HG03060 (cell line): Measurements from ENCODE around the gene FAH.

Source experiments
- ATAC-seq: cut with Tn5 transposase; IDR thresholded peaks from one replicate; pipeline ENCODE4 v1.9.1; 2021; ENCODE audit warnings: low read depth, moderate number of reproducible peaks; ENCODE audit not compliant: unreplicated experiment

FAH gene

DNA sequence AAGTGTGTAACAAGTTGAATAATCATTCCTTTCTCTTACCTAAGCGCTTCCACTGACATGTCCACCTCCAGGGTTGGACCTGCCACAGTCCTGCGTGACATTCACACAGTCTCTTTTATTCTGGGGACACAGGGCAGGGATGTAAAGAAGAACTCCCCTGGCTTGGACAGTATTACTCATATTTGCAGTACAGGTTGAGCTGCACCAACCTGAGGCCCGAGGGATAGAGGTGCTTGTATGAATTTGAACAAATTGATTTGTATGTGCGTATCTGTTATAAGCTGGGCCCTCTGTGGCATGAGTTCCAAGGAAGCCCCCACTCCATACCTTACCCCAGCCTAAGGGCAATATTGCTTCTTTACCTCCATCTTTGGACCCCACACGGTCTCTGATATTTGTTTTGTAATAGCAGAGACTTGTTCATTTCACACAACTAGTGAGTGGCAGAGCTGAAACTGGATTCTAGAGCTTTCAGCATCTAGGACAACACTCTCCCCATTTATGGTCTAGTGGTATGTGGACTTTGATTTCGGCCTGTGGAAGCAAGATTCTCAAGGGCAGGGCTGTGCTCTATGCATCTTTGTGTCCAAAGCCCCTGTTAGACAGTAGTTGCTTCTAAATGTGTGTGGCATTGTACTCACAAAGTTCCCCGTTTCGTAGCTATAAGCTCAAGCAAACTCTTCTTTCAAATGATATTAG lies 39.2 kb downstream of the FAH start:
- ATAC-seq = no peak

DNA sequence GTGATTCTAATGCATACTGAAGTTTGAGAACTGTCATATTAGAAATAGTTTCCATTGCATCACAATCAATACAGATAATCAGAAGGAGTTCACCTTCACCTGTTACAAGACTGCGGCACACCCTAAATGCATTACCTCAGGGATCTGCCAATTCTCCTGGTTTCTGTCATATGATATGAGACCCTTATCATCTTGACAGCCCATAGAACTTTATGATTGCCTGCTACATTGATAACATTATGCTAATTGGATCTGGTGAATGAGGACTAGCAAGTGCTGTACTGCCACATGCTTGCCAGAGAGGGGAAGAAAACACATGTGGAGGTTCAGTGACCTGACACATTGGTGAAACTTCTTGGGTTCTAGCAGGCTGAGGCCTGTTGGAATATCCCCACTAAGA lies 41.4 kb downstream of the FAH start:
- no peak for ATAC-seq

DNA sequence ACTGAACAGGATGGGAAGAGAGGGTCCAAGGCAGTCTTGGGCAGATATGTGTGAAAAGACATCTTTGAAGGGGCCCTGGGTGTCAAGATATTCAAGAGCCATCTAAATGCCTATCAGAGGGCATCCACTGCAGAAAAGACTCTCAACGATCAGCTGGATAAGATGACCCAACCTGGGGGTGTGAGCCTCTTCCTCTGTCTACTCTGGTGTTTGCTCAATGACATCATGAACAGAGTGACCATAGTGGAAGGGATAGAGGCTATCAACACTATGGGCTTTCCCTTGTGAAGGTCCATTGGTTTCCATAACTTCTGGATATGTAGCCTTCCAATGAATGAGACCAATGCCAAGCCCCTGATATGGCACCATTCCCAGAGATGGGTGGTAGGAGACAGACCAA lies 42.1 kb downstream of the FAH start:
- ATAC-seq = no peak

DNA sequence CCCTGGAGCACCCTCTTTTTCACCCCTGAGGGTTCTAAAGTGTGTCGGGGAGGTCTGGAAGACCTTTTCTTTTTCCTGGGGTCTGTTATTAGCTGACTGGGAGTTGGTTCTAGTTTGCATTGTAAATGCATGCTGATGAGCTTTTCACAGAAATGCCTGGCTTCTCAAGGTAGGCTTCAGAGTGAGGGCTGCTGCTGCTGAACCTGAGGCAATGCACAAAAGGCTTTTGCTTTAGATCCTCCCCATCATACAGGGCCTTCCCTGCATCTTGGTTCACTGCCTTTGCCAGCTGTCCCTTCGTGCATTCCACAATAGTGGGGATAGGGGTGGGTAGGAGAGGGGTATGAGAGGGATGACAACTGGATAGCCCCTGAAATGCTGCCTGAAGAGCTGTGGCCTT lies 46.6 kb downstream of the FAH start:
- ATAC-seq = no peak

DNA sequence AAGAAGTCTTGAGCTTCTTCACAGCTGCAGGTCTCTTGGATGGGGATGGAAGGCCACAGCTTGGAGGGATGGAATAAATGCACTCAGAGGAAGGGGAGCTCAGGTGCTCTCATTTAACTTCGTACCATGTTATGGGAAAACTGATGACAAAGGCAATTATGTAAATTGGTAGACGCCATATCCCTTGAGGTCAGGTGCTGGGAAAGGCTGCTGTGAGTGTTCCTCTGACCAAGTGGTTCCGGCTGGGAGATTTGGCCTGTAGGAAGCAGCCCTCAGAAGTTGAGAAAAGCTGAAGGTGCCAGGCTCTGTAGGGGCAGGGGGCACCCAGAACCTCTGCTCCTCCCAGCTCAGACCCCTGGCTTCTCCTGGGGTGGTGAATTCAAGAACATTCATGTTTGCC lies 47.1 kb downstream of the FAH start:
- ATAC-seq = no peak

DNA sequence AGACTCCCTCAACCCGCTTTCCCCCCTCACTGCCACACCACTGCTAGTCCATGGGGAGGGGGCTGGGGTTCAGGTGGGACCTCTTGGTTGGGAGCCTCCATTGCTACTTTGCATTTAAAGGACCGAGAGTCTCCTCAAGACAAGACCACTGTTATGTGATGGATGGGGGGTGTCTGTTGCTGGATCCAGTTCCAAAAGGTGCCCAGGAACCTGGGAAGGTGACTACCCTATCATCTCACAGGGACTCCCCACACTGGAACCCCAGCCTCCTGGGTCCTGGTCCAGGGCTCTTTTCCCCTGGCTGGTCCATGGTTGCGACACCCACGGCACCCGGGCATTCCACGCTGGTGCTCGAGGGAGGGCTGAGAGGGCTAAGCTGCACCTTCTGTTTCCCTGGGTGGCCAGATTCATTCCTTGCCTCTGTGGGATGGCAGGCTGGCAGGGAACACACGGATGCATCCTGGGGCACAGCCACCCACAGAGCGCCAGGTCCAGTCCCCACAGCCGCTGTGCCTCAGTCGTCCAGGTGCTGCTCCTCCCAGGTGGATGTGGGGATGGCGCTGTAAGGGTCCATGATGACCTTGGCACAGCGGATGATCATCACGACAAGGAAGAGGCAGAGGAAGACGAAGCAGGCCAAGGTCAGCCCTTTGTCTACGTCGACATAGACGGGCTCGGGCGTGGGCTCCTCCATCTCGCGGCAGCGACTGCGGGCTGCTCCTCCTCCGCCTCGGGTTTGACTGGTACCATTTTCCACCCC lies 48.6 kb downstream of the FAH start:
- ATAC-seq = no peak

DNA sequence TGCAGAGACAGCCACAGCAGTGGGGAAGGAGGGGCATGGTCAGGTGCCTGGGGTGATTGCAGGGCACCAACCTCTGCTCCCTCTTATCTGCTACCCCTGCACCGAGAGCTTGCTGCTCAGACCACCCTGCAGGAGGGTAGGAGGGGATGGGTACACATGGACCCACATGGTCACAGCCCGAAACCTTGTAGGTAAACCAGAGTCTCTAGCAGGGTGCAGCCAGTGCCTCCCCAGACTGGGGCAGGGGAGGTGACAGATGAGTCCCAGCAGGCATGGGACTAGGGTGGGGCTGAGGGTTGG lies 49.2 kb downstream of the FAH start:
- no peak for ATAC-seq

DNA sequence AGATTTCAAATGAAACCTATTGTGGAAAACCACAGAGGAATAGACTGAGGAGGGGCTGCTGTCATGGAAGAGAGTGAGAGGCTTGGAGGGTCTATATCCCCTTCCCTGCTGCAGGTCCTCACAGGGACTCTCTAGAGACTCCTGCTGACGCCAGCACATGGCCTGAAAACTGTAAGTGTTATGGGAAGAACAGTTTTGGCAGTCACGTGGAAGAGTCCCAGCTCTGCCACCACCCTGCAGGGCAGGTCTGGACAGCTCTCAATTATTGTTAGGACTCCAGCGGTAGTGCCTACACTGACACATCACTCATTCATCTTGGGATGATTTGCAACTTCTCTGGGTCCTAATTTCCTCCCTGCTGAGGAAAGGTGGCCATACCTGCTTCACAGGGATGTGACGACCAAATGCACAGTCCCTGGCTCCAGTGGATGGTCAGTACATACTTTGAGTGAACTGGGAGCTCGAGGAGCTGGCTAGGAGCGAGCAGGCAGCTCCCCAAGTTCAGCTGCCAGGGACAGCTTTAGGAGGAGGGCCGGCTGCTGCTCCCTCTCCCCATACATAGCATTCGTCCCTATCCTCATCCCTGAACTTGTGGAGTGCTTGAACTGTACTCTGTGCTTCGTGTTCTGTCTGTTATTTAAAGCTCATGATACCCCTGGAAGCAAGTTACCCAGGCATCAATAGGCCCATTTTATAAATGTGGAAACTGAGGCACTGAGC lies 50.0 kb downstream of the FAH start:
- ATAC-seq = no peak

DNA sequence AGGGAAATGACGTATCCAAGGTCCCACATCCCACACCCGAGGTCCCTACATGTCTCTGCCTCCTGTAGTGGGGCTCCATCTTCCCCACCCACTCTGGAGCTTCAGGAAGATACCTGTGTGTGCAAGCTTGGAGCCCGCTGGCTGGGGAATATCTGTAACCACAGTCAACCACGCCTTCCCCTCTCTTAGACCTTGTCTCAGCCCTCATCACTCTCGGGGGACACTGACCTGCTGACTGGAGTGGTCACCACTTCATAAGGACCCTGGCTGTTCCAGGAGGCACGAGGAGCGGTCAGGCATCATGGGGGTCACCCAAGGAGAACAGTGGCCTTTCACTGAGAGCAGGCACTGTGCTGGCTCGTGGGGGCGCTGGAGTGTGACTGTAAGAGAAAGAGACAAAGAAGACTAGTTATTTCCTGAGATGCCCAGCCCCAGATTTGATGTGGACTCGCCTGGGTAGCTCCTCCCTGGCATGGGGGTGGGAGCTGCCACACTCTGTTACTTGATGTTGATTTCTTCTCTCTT lies 50.6 kb downstream of the FAH start:
- ATAC-seq = no peak

DNA sequence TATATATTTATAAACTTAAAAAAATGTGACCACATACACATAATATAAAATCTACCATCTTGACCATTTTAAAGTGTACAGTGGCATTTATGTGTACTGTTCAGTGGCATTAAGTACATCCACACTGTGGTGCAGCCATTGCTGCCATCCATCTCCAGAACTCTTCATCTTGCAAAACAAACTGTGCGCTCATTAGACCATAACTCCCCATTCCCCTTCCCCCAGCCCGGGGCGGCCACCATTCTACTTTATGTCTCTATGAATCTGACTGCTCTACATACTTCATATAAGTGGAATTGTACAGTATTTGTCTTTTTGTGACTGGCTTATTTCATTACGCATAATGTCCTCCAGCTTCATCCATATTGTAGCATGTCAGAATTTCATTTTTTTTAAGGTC lies 51.4 kb downstream of the FAH start:
- no peak for ATAC-seq

DNA sequence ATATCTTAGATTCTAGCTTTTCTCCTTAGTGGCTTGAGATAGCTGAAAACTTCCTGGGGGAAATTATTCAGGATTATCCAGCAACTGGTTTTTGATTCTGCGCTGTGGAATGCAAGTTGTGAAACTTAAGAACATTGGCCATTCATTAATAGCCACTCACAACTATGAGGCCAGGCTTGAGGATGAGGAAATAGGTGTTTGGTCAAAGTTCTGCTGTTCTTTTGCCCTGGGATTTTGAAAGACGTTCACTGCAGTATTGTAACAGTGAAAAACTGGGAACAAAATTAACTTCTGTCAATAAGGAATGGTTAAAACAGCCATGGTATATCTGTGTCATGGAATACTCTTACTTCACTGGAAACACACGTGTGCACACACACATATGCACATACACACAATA lies 55.1 kb downstream of the FAH start:
- no peak for ATAC-seq

DNA sequence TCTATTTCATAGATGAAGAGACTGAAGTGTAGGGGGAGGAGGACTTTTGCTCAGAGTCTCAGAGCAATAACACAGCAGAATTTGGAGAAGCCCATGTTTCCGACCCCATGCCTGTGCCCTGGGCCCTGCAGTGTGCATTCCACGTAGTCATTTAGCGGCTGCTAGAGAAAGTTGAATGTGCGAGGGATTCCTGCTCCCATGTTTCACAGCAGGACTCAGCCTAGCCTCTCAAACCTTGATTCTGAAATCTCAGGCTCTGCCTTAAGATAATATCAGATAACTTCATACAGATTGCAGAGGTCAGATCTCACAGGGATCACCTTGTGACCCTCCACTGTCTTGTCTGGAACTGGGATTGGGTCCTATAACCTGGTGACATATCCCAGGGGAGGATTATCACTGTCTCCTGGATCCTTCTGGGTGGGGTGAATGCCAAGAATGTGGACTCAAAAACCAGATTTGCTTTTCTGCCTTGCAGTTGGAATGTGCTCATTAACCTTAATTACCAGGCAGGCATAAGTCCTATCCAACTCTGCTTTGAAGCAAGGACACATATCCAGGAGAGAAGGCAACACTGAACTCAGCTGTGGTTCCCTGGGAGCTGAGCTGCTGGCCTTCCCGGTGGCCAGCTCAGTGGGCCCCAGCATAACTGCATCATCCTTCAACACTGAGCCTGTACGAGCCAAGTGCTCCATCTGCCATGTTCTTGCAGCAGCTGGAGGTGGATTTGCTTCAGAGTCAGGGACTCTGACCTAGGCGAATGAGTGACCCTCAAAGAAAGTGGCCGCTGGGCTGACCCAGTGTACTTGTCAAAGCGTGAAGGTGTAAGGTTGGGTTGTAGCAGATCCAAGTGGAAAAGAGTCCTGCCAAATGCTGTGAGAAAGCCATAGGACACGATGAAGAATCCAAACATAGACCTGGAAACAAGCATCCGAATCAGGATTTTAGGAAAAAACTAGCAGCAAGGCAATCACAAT lies 56.2 kb downstream of the FAH start:
- no peak for ATAC-seq

DNA sequence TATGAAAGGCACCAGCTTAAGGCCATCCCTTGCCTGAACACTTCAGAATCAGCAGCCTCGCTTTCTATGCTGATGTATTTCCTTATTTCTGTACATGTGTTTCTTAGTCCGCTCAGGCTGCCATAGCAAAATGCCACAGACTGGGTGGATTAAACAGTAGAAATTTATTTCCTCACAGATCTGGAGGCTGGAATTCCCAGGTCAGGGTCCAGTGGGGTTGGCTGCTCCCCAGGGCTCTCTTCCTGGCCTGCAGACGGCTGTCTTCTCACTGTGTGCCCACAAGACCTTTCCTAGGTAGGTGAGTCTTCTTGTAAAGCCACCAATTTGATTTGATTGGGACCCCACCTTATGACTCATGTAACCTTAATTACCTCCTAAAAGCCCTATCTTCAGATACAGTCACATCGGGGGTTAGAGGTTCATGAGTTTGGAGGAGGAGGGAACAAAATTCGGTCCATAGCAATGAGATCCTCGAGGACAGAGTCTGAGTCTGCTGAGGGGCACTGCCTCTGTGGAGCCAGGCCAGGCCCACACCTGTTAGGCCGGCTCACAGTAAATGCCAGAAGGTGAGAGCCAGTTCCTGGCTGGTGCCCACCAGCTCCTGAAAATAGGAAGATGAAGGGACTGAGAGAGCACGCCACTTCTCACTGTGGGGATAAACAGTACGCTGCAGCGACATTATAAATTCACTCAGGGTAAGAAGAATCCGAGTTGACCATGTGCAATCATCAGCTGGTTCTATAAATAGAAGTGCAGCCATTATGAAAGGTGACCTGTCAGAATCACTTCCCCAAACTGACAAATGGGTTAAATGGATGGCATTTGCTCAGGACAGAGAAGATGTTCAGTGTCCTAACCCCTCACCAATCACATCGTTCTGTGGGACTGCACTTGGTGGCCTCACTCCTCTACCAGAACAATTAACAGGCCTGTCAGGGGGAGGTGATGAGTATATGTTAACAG lies 58.1 kb downstream of the FAH start:
- no peak for ATAC-seq

DNA sequence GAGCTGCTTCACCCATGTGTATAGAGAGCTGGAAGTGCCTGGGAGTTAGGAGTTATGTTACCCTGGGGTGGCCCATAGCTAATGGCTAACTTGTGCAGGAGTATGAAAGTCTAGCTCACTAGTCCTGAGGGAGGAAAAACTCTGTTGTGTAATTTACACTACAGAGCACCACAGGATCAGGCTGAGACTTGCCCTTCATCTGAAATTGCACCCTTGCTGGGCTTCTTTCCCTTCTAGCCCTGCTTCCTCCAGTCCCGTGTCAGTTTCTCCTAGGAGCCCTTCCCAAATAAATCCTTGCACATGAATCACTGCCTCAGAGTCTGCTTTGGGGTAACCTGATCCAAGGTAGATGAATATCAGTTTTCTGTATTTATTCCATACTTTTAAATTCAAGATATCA lies 59.2 kb downstream of the FAH start:
- ATAC-seq = no peak

DNA sequence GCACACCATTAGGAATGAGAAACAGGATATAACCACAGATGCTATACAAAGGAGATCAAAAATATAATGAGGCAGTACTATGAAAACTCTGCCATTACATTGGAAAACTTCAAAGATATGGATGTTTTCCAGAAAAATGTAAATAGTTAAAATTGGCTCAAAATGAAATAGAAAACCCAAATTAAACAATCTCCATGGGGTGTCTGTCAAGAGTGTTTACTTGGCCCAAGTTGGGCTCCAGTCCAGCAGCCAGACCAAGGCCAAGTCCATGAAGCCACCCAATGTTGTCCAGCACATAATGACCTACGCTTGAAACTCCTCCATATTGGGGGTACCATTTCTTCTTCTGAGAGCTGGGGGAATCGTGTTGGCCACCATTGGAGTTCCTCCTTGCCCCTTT lies 62.1 kb downstream of the FAH start:
- no peak for ATAC-seq

DNA sequence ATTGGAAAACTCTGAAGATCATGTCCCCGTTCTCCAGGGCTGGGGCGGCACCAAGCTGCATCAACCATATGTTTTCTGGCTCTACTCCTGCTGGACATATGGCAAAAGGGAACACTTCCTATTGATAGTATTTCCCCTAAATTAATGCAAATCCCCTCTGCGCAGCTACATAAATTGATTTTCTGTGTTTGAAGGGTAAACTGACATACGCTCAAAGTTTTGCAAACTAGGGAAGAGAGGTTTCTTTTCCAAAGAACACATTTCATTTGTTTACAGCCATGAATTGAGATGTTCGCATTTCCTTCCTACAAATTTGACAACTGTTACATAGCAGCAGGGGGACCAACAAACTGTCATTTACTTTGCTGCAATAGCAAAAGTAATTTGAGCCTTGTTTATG lies 63.3 kb downstream of the FAH start:
- ATAC-seq = no peak

DNA sequence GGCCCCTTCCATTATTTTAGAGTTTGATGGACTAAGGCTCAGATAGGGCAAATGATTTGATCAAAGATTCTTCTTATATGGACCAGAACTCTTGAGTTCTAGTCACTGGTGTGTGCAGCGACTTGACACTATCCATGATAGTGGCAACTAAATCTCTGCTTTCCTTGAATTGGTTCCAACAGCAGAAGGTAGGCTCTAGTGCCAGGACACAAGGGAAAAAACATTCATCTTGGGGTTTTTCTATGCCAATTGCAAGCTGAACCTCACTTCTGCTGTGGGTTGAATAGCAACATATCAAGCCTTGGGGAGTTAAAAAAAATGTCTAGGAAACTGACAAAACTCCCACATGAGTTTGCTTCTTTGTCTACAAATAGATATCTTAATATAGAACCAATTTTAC lies 64.1 kb downstream of the FAH start:
- ATAC-seq = no peak

DNA sequence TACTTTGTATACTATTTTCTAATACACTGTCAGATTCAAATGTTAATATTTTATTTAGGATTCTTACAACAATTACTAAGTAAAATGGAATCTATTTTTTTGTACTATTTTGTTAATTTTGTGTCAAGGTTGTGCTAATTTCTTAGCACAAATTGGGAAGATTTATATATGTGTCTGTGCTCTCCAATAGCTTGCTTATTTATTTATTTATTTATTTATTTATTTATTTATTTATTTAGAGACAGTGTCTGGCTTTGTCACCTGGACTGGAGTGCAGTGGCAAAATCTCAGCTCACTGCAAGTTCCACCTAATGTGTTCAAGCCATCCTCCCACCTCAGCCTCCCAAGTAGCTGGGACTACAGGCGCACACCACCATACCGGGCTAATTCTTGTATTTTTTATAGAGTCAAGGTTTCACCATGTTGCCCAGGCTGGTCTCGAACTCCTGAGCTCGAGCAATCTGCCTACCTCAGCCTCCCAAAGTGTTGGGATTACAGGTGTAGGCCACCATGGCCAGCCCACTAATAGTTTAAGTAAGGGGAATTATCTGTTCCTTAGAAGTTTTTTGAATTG lies 64.6 kb downstream of the FAH start:
- no peak for ATAC-seq

DNA sequence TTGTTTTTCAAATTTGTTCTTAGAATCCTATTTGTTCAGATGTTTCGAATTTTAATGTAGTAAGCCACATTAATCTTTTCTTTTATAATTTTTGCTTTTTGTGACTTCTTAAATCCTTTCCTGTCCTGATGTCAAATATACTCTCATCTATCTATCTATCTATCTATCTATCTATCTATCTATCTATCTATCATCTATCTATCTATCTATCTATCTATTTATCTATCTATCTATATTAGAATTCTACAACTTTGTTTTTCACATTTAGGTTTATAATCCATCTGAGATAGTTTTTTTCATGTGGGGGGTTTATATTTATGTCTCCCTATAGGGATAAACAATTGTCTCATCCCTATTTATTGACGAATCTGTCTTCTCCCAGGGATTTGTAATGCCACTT lies 67.2 kb downstream of the FAH start:
- ATAC-seq = no peak
